ENCODE measurements around the gene GFER. TPM values are rescaled to one million over a fixed set of nuclear protein-coding genes. Genes with fewer than 3 reads are reported as not detected.

Gene GFER
- total and polyA plus RNA-seq, 9 of the 15 experiments (the other 6 are each of a cell fraction or from before 2014, with no cell fraction given), result 4.3 to 53.7 (median 19.8) TPM

- TF ChIP-seq, protein P1, sequence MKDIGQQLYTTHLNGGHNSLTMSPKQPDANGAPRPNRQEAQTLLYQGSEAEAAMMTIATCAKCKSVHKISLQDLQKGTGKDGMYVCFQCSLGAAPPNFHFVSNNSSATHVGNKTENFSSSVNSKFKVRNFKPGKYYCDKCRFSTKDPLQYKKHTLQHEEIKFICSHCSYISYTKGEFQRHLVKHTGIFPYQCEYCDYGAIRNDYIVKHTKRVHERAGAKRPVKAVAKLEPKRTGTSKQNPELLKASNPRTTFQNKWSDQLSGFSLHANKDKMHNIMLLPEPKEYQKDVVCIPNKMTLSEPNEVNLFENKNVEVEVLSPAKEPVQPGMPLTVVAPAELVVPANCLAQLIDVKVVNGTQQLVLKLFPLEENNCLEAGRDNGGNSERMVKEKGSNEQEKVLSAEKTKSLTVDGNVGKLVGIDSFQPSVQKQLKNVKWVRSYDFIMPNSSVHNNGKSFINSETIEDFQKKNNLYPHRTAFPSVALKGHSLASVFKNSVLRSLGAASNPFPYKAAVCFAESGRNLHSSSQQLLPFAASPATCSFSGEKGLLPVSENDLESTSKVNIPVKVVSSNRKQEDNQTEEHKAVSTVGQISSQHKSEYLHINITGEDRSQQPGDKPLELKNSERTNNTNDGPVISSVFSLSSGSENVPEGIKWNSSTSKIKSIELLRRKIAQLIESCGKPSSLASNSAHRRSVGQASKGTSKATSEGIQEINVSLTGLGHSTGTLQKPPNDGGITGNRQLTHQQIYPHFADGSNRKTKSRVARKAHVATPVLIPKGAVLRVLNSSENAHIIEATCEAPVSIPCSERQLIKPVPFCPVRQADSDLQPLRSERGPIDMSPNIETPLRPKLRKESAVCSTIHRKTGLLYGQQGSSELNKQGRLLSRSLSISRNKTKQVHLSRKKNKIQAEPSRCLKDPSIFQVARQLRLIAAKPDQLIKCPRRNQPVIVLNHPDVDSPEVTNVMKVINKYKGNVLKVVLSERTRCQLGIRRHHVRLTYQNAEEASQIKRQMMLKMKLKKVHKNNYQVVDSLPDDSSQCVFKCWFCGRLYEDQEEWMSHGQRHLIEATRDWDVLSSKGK (CRISPR knock-in tag; IDR thresholded peaks at IDR 0.05), result no peak
- TF ChIP-seq PCBP1 (IDR thresholded peaks at IDR 0.05; ENCODE audit: low read depth, low read length, poor library complexity, severe bottlenecking), result peak; percentile 50
- no peak for TF ChIP-seq ZNF41 (CRISPR knock-in tag; conservative IDR thresholded peaks at IDR 0.05)
- TF ChIP-seq, protein P2, sequence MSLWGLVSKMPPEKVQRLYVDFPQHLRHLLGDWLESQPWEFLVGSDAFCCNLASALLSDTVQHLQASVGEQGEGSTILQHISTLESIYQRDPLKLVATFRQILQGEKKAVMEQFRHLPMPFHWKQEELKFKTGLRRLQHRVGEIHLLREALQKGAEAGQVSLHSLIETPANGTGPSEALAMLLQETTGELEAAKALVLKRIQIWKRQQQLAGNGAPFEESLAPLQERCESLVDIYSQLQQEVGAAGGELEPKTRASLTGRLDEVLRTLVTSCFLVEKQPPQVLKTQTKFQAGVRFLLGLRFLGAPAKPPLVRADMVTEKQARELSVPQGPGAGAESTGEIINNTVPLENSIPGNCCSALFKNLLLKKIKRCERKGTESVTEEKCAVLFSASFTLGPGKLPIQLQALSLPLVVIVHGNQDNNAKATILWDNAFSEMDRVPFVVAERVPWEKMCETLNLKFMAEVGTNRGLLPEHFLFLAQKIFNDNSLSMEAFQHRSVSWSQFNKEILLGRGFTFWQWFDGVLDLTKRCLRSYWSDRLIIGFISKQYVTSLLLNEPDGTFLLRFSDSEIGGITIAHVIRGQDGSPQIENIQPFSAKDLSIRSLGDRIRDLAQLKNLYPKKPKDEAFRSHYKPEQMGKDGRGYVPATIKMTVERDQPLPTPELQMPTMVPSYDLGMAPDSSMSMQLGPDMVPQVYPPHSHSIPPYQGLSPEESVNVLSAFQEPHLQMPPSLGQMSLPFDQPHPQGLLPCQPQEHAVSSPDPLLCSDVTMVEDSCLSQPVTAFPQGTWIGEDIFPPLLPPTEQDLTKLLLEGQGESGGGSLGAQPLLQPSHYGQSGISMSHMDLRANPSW (CRISPR knock-in tag; IDR thresholded peaks at IDR 0.05), result no peak
- no peak for TF ChIP-seq ZNF197 (CRISPR knock-in tag; IDR thresholded peaks at IDR 0.05; ENCODE audit: low read depth)
- TF ChIP-seq, protein P3, sequence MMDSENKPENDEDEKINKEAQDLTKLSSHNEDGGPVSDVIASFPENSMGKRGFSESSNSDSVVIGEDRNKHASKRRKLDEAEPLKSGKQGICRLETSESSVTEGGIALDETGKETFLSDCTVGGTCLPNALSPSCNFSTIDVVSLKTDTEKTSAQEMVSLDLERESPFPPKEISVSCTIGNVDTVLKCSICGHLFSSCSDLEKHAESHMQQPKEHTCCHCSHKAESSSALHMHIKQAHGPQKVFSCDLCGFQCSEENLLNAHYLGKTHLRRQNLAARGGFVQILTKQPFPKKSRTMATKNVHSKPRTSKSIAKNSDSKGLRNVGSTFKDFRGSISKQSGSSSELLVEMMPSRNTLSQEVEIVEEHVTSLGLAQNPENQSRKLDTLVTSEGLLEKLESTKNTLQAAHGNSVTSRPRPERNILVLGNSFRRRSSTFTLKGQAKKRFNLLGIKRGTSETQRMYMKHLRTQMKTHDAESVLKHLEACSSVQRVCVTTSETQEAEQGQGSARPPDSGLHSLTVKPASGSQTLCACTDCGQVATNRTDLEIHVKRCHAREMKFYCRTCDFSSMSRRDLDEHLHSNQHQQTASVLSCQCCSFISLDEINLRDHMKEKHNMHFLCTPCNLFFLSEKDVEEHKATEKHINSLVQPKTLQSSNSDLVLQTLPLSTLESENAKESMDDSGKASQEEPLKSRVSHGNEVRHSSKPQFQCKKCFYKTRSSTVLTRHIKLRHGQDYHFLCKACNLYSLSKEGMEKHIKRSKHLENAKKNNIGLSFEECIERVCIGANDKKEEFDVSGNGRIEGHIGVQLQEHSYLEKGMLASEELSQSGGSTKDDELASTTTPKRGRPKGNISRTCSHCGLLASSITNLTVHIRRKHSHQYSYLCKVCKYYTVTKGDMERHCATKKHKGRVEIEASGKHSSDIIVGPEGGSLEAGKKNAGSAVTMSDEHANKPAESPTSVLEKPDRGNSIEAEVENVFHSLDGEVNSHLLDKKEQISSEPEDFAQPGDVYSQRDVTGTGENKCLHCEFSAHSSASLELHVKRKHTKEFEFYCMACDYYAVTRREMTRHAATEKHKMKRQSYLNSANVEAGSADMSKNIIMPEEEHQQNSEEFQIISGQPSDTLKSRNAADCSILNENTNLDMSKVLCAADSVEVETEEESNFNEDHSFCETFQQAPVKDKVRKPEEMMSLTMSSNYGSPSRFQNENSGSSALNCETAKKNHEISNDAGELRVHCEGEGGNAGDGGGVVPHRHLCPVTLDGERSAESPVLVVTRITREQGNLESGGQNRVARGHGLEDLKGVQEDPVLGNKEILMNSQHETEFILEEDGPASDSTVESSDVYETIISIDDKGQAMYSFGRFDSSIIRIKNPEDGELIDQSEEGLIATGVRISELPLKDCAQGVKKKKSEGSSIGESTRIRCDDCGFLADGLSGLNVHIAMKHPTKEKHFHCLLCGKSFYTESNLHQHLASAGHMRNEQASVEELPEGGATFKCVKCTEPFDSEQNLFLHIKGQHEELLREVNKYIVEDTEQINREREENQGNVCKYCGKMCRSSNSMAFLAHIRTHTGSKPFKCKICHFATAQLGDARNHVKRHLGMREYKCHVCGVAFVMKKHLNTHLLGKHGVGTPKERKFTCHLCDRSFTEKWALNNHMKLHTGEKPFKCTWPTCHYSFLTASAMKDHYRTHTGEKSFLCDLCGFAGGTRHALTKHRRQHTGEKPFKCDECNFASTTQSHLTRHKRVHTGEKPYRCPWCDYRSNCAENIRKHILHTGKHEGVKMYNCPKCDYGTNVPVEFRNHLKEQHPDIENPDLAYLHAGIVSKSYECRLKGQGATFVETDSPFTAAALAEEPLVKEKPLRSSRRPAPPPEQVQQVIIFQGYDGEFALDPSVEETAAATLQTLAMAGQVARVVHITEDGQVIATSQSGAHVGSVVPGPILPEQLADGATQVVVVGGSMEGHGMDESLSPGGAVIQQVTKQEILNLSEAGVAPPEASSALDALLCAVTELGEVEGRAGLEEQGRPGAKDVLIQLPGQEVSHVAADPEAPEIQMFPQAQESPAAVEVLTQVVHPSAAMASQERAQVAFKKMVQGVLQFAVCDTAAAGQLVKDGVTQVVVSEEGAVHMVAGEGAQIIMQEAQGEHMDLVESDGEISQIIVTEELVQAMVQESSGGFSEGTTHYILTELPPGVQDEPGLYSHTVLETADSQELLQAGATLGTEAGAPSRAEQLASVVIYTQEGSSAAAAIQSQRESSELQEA (IDR thresholded peaks at IDR 0.05; ENCODE audit: low read depth), result no peak
- TF ChIP-seq, protein P4, sequence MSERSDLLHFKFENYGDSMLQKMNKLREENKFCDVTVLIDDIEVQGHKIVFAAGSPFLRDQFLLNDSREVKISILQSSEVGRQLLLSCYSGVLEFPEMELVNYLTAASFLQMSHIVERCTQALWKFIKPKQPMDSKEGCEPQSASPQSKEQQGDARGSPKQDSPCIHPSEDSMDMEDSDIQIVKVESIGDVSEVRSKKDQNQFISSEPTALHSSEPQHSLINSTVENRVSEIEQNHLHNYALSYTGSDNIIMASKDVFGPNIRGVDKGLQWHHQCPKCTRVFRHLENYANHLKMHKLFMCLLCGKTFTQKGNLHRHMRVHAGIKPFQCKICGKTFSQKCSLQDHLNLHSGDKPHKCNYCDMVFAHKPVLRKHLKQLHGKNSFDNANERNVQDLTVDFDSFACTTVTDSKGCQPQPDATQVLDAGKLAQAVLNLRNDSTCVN (CRISPR knock-in tag; IDR thresholded peaks at IDR 0.05), result 0 out of 2 replicates have a peak, but pooled peaks have one; percentile 67
- no peak for TF ChIP-seq HMG20B (CRISPR knock-in tag; IDR thresholded peaks at IDR 0.05)
- TF ChIP-seq PURB (CRISPR knock-in tag; IDR thresholded peaks at IDR 0.05; ENCODE audit: low read depth), result no peak
Observed at GRCh38 chr16:1942810-1943726, 40.9 kb upstream of the GFER start, which contains the start of gene MSRB1 (continued).
